Endothelial cell of umbilical vein (primary cell): ENCODE measurements around the gene ELANE. TPM values are rescaled to one million over a fixed set of nuclear protein-coding genes. Genes with fewer than 3 reads are reported as not detected.
A peak's percentile ranks its signal among the peaks of the same experiment; 100 is the strongest.

ENCODE experiments used
- BruUV-seq: library from RNA; stranded (reverse); fragments of 400-500 nt; replicated peaks from 2 replicates; lab custom pipeline; 2021; lab: Mats Ljungman, UMichigan
- CTCF ChIA-PET: fragments of 300-600, 350-600 bp; sonication (Branson Sonifier 250); formaldehyde crosslinking; loops from one replicate; lab custom pipeline; 2021; ENCODE audit warnings: antibody characterized with exemption, inconsistent platforms; lab: Charles Lee
- POLR2A ChIA-PET: fragments of 300-600, 350-600 bp; sonication (Branson Sonifier 250); formaldehyde crosslinking; loops from one replicate; lab custom pipeline; 2021; ENCODE audit warnings: antibody characterized with exemption, inconsistent platforms; lab: Charles Lee
- DNase-seq: peaks from one replicate; pipeline ENCODE4 v3.0.0-alpha.2; 2011; ENCODE audit warnings: low read depth, low spot score
- FAIRE-seq: peaks from 2 replicates; lab custom pipeline; 2011; peaks lifted over from hg19 to GRCh38; lab: Jason Lieb, UNC
- H2AFZ ChIP-seq: 2 replicates; pipeline ENCODE4 v1.6.0; 2012; ENCODE audit warnings: low read depth, low read length, control low read depth, inconsistent platforms
- H3K27ac ChIP-seq: 2 replicates; pipeline ENCODE4 v1.5.1; 2011; ENCODE audit warnings: low read depth, mild to moderate bottlenecking, control low read depth, low read length, moderate library complexity; ENCODE audit not compliant: insufficient read depth
- H3K27me3 ChIP-seq, 2 experiments: 2 replicates each; pipeline versions ENCODE4 v1.6.0 to v1.6.1; 2011; ENCODE audit warnings: low read length in 2 of 2, mixed read lengths in 1 of 2; ENCODE audit not compliant: control insufficient read depth in 2 of 2, insufficient read depth in 2 of 2
- H3K36me3 ChIP-seq, 2 experiments: 2 replicates in 1 of 2; 3 replicates in 1 of 2; pipeline ENCODE4 v1.5.1; 2011; ENCODE audit warnings: low read length in 2 of 2, mild to moderate bottlenecking in 1 of 2, moderate library complexity in 1 of 2; ENCODE audit not compliant: control insufficient read depth in 2 of 2, insufficient read depth in 2 of 2; ENCODE audit errors: extremely low read depth in 1 of 2
- H3K4me1 ChIP-seq: 3 replicates; pipeline ENCODE4 v1.5.1; 2011; ENCODE audit warnings: mild to moderate bottlenecking, low read length; ENCODE audit not compliant: control insufficient read depth, insufficient read depth; ENCODE audit errors: extremely low read depth
- H3K4me2 ChIP-seq: 2 replicates; pipeline ENCODE4 v1.6.1; 2011; ENCODE audit warnings: low read length, control low read depth, mixed read lengths; ENCODE audit not compliant: insufficient read depth
- H3K4me3 ChIP-seq, 3 experiments: fragments of 200-600 bp in 1 of 3; sonication (generic), shearing (Covaris generic) in 1 of 3; replicated peaks in 1 of 3; 2 replicates each; pipeline ENCODE4 v1.5.1; 2011 to 2016; ENCODE audit warnings: control low read depth in 3 of 3, low read length in 3 of 3, mild to moderate bottlenecking in 2 of 3, inconsistent platforms in 1 of 3, low read depth in 1 of 3, moderate library complexity in 1 of 3; ENCODE audit not compliant: insufficient read depth in 1 of 3
- H3K79me2 ChIP-seq: 2 replicates; pipeline ENCODE4 v1.6.0; 2012; ENCODE audit warnings: low read length, inconsistent platforms; ENCODE audit not compliant: control insufficient read depth, insufficient read depth
- H3K9ac ChIP-seq: replicated peaks from 2 replicates; pipeline ENCODE3; 2011; ENCODE audit warnings: low read length, control low read depth; ENCODE audit not compliant: insufficient read depth; ENCODE audit errors: extremely low read depth
- H3K9me1 ChIP-seq: replicated peaks from 3 replicates; pipeline ENCODE4 v1.6.0; 2011; ENCODE audit warnings: mild to moderate bottlenecking, low read length; ENCODE audit not compliant: control insufficient read depth, insufficient read depth; ENCODE audit errors: extremely low read depth
- H3K9me3 ChIP-seq: replicated peaks from 2 replicates; pipeline ENCODE4 v1.5.1; 2012; ENCODE audit warnings: low read length, inconsistent platforms; ENCODE audit not compliant: control insufficient read depth, insufficient read depth
- H4K20me1 ChIP-seq: replicated peaks from 2 replicates; pipeline ENCODE3; 2011; ENCODE audit warnings: mild to moderate bottlenecking, low read length; ENCODE audit not compliant: control insufficient read depth, insufficient read depth; ENCODE audit errors: extremely low read depth
- EZH2 ChIP-seq: IDR thresholded peaks from 2 replicates; pipeline ENCODE4 v1.6.1; 2012; ENCODE audit warnings: borderline replicate concordance, low read depth, mild to moderate bottlenecking, moderate library complexity, low read length, inconsistent platforms; ENCODE audit not compliant: severe bottlenecking
- FOS ChIP-seq: IDR thresholded peaks from 2 replicates; pipeline ENCODE4 v1.6.1; 2011; ENCODE audit warnings: mild to moderate bottlenecking, low read length, moderate library complexity, borderline replicate concordance; ENCODE audit not compliant: insufficient read depth
- GATA2 ChIP-seq: IDR thresholded peaks from 2 replicates; pipeline ENCODE4 v1.7.0; 2011; ENCODE audit warnings: low read depth, mild to moderate bottlenecking, moderate library complexity, mixed read lengths, low read length; ENCODE audit not compliant: insufficient read length, insufficient read depth
- JUN ChIP-seq: IDR thresholded peaks from 2 replicates; pipeline ENCODE4 v1.6.1; 2011; ENCODE audit warnings: borderline replicate concordance, low read depth; ENCODE audit not compliant: insufficient read length, insufficient read depth
- MYC ChIP-seq: IDR thresholded peaks from one replicate; pipeline ENCODE4 v1.6.1; 2011; ENCODE audit warnings: mild to moderate bottlenecking, low read depth, low read length
- POLR2A ChIP-seq: IDR thresholded peaks from 2 replicates; pipeline ENCODE4 v1.6.1; 2012; ENCODE audit warnings: low read depth, mild to moderate bottlenecking, control low read depth, low read length
- POLR2AphosphoS5 ChIP-seq: IDR thresholded peaks from 2 replicates; pipeline ENCODE4 v1.6.1; 2012; ENCODE audit warnings: low read depth, mild to moderate bottlenecking, control low read depth, low read length, moderate library complexity; ENCODE audit not compliant: insufficient read depth
- dilution Hi-C: fragments of 300-500 bp; cut with MboI; formaldehyde crosslinking; loops from one replicate; pipeline ENCODE4 v1.15.0; 2019; ENCODE audit warnings: low sequenced_read_pairs; ENCODE audit not compliant: extremely low pct_ligation_motif_present
- intact Hi-C: fragments of 100-400 bp; cut with micrococcal nuclease; formaldehyde crosslinking; loops from one replicate; pipeline ENCODE4 v1.10.0; 2022
- polyA plus RNA-seq, 4 experiments: library from polyadenylated mRNA; depleted of rRNA in 3 of 4; stranded (reverse) in 3 of 4; unstranded in 1 of 4; fragments of >200 nt; gene quantifications; 2 replicates each; pipeline versions ENCODE4 v1.2.1 to v1.2.3, GENCODE V29; 2011 to 2012; ENCODE audit warnings: missing spikeins in 1 of 4
- total RNA-seq: library from RNA; stranded (reverse); gene quantifications from 2 replicates; pipeline ENCODE4 v1.2.3, GENCODE V29; 2021
- TF ChIP-seq, protein P1 (sequence below): IDR thresholded peaks from 2 replicates; pipeline ENCODE4 v1.6.1; 2011; ENCODE audit not compliant: insufficient read depth, insufficient read length
- TF ChIP-seq, protein P2 (sequence below), 2 donors: IDR thresholded peaks; 1 replicate in 1 of 2; 2 replicates in 1 of 2; pipeline ENCODE4 v1.5.1; 2011; ENCODE audit warnings: low read length in 2 of 2, mild to moderate bottlenecking in 2 of 2, moderate library complexity in 2 of 2, control low read depth in 1 of 2, inconsistent platforms in 1 of 2, low read depth in 1 of 2; ENCODE audit not compliant: insufficient read depth in 1 of 2; ENCODE audit errors: extremely low read depth in 1 of 2

The ELANE gene
- total and polyA plus RNA-seq, 2 donors (not counting 3 experiments of a cell fraction or from before 2014, with no cell fraction given), result not detected

- intact Hi-C loops (no loop called here), dilution Hi-C loops (no loop called here)
- no TSS peak for BruUV-seq
- peaks cover 64% of the 10 kb centered on the region for H3K79me2 ChIP-seq
- H3K4me2 ChIP-seq, result no peak overlapping the region
- H2AFZ ChIP-seq, result no peak overlapping the region
- no peaks in the 10 kb centered on the region for H3K4me1 ChIP-seq
- H3K9me1 ChIP-seq, result no peaks in the 10 kb centered on the region
- TF ChIP-seq POLR2AphosphoS5 (peak; percentile 5), MYC (no peak)
- no peak overlapping the region for H3K27ac ChIP-seq
- DNase-seq (no peak), FAIRE-seq (no peak)
- ChIA-PET CTCF (no interaction called here), POLR2A (no interaction called here)
- H3K36me3 ChIP-seq, result peaks cover 64 to 71% of the 10 kb centered on the region in 2 experiments
- no peaks in the 10 kb centered on the region for H3K27me3 ChIP-seq
- no peak overlapping the region for H3K9ac ChIP-seq
- no peak overlapping the region for H3K4me3 ChIP-seq
- H3K9me3 ChIP-seq, result no peaks in the 10 kb centered on the region
- H4K20me1 ChIP-seq, result peaks cover 3% of the 10 kb centered on the region
Observed at GRCh38 chr19:808423-808775, 43.7 kb upstream of the ELANE start.

- peaks cover 46% of the 10 kb centered on the region for H3K79me2 ChIP-seq
- H3K9me3 ChIP-seq, result no peaks in the 10 kb centered on the region
- no peak overlapping the region for H3K9ac ChIP-seq
- no peak for TF ChIP-seq EZH2
- TF ChIP-seq POLR2A, result no peak
- TF ChIP-seq, protein P1, sequence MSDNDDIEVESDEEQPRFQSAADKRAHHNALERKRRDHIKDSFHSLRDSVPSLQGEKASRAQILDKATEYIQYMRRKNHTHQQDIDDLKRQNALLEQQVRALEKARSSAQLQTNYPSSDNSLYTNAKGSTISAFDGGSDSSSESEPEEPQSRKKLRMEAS, result no peak
- no peak for TF ChIP-seq JUN
- TF ChIP-seq FOS, result no peak
- TF ChIP-seq, protein P2, sequence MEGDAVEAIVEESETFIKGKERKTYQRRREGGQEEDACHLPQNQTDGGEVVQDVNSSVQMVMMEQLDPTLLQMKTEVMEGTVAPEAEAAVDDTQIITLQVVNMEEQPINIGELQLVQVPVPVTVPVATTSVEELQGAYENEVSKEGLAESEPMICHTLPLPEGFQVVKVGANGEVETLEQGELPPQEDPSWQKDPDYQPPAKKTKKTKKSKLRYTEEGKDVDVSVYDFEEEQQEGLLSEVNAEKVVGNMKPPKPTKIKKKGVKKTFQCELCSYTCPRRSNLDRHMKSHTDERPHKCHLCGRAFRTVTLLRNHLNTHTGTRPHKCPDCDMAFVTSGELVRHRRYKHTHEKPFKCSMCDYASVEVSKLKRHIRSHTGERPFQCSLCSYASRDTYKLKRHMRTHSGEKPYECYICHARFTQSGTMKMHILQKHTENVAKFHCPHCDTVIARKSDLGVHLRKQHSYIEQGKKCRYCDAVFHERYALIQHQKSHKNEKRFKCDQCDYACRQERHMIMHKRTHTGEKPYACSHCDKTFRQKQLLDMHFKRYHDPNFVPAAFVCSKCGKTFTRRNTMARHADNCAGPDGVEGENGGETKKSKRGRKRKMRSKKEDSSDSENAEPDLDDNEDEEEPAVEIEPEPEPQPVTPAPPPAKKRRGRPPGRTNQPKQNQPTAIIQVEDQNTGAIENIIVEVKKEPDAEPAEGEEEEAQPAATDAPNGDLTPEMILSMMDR (IDR thresholded peaks at IDR 0.05; ENCODE audit: extremely low read depth in 1 of 2, insufficient read depth in 1 of 2, low read depth in 1 of 2, low read length in 2 of 2), result no peak
- no peak for TF ChIP-seq GATA2
- TF ChIP-seq MYC, result no peak
- no peak for TF ChIP-seq POLR2AphosphoS5
- ChIA-PET CTCF (interaction anchor here (1.0 kb wide), 1 partner anchor 8 kb away, joined by 3 read pairs; no protein-coding TSS in a partner anchor), POLR2A (no interaction called here)
- H3K36me3 ChIP-seq, result peaks cover 47 to 53% of the 10 kb centered on the region in 2 experiments
- H3K27me3 ChIP-seq, result no peaks in the 10 kb centered on the region
- H3K27ac ChIP-seq, result no peak overlapping the region
- no peak for DNase-seq
- H3K9me1 ChIP-seq, result no peaks in the 10 kb centered on the region
- dilution Hi-C loops (no loop called here), intact Hi-C loops (no loop called here)
- no TSS peak for BruUV-seq
- no peak overlapping the region for H3K4me2 ChIP-seq
- H3K4me3 ChIP-seq, result no peak overlapping the region
- peaks cover 3% of the 10 kb centered on the region for H4K20me1 ChIP-seq
- FAIRE-seq, result no peak
- no peak overlapping the region for H2AFZ ChIP-seq
- no peaks in the 10 kb centered on the region for H3K4me1 ChIP-seq
Observed at GRCh38 chr19:810077-810855, 41.8 kb upstream of the ELANE start.
